K562 (cell line): Measurements from ENCODE around the gene FAM171A2. TPM values are rescaled to one million over a fixed set of nuclear protein-coding genes. Genes with fewer than 3 reads are reported as not detected.

Source experiments
- ATAC-seq: fragments of 200-7000 bp; cut with Tn5 transposase; 3 replicates; pipeline ENCODE4 v1.9.1; 2020; ENCODE audit warnings: moderate library complexity
- BruUV-seq: library from RNA; stranded (reverse); fragments of 400-500 nt; replicated peaks from 2 replicates; lab custom pipeline; 2021; lab: Mats Ljungman, UMichigan
- CTCF ChIA-PET: fragments of 300-600 bp; formaldehyde crosslinking; extraction: SDS; loops from one replicate; lab custom pipeline; 2021; ENCODE audit warnings: low intra/inter-chr PET ratio; lab: Yijun Ruan, JAX
- POLR2A ChIA-PET: fragments of 300-600, 350-650 bp; sonication (Branson Sonifier 250); formaldehyde crosslinking; extraction: SDS; loops from one replicate; lab custom pipeline; 2021; ENCODE audit warnings: antibody characterized with exemption, inconsistent platforms; lab: Yijun Ruan, JAX
- DNase-seq, 4 experiments: peaks; one replicate each; pipeline versions ENCODE4 v3.0.0 to v3.0.0-alpha.2; 2011 to 2018; ENCODE audit warnings: low spot score in 3 of 4, mixed read lengths in 3 of 4; ENCODE audit errors: extremely low read depth in 1 of 4
- FAIRE-seq: peaks from 2 replicates; lab custom pipeline; 2011; peaks lifted over from hg19 to GRCh38; lab: Jason Lieb, UNC
- H2AFZ ChIP-seq: 2 replicates; pipeline ENCODE4 v1.6.0; 2011; ENCODE audit warnings: low read depth, low read length, control low read depth, inconsistent platforms
- H3K27ac ChIP-seq: fragments of 200-600 bp; 3 replicates; pipeline ENCODE4 v1.8.0; 2011; ENCODE audit warnings: low read depth, mild to moderate bottlenecking, control low read depth, inconsistent platforms, low read length, moderate library complexity, mixed read lengths; ENCODE audit errors: extremely low read depth
- H3K27me3 ChIP-seq, 2 experiments: fragments of 300-600 bp in 1 of 2; 2 replicates in 1 of 2; 3 replicates in 1 of 2; pipeline versions ENCODE4 v1.6.0 to v1.8.0; 2011; ENCODE audit warnings: inconsistent platforms in 2 of 2, low read length in 2 of 2, mild to moderate bottlenecking in 1 of 2, mixed read lengths in 1 of 2, moderate library complexity in 1 of 2; ENCODE audit not compliant: control insufficient read depth in 2 of 2, insufficient read depth in 2 of 2
- H3K36me3 ChIP-seq: fragments of 300-600 bp; 3 replicates; pipeline ENCODE4 v1.8.0; 2011; ENCODE audit warnings: mild to moderate bottlenecking, low read length, inconsistent platforms; ENCODE audit not compliant: control insufficient read depth, insufficient read depth
- H3K4me1 ChIP-seq, 2 experiments: fragments of 200-600 bp in 1 of 2; replicated peaks in 1 of 2; 2 replicates in 1 of 2; 3 replicates in 1 of 2; pipeline versions ENCODE4 v1.5.1 to v1.8.0; 2011; ENCODE audit warnings: inconsistent platforms in 2 of 2, low read length in 2 of 2, mild to moderate bottlenecking in 1 of 2, mixed read lengths in 1 of 2, moderate library complexity in 1 of 2; ENCODE audit not compliant: control insufficient read depth in 2 of 2, insufficient read depth in 2 of 2
- H3K4me2 ChIP-seq: 2 replicates; pipeline ENCODE4 v1.6.1; 2011; ENCODE audit warnings: low read length, control low read depth, inconsistent platforms, mixed read lengths; ENCODE audit not compliant: insufficient read depth
- H3K4me3 ChIP-seq: fragments of 200-600 bp; sonication (generic), shearing (Covaris generic); 2 replicates; pipeline ENCODE4 v1.5.1; 2016; ENCODE audit warnings: control low read depth, inconsistent platforms
- H3K79me2 ChIP-seq: fragments of 200-600 bp; 3 replicates; pipeline ENCODE4 v1.8.0; 2011; ENCODE audit warnings: low read length, inconsistent platforms; ENCODE audit not compliant: control insufficient read depth, insufficient read depth
- H3K9ac ChIP-seq, 2 experiments: 2 replicates each; pipeline versions ENCODE4 v1.6.0 to v1.6.1; 2011; ENCODE audit warnings: low read depth in 2 of 2, low read length in 2 of 2, control low read depth in 1 of 2, inconsistent platforms in 1 of 2, mild to moderate bottlenecking in 1 of 2, mixed read lengths in 1 of 2; ENCODE audit not compliant: insufficient read depth in 1 of 2
- H3K9me1 ChIP-seq: one replicate; pipeline ENCODE4 v1.6.0; 2011; ENCODE audit warnings: inconsistent platforms, mild to moderate bottlenecking, low read length, moderate library complexity; ENCODE audit not compliant: control insufficient read depth, insufficient read depth
- H3K9me3 ChIP-seq: replicated peaks from 2 replicates; pipeline ENCODE4 v1.5.1; 2011; ENCODE audit warnings: low read depth, low read length, inconsistent platforms; ENCODE audit not compliant: control insufficient read depth, insufficient read depth
- H4K20me1 ChIP-seq: replicated peaks from 2 replicates; pipeline ENCODE4 v1.6.1; 2011; ENCODE audit warnings: low read length, inconsistent platforms, mixed read lengths; ENCODE audit not compliant: control insufficient read depth, insufficient read depth
- ETV5 ChIP-seq: sonication (generic); formaldehyde crosslinking; IDR thresholded peaks from 2 replicates; pipeline ENCODE4 v1.4.0; 2020; ENCODE audit warnings: low read depth, mild to moderate bottlenecking, missing genetic modification reagents
- FOXO4 ChIP-seq: fragments of 450-650 bp; formaldehyde crosslinking; IDR thresholded peaks from 2 replicates; pipeline ENCODE4 v1.4.0; 2020; ENCODE audit warnings: mild to moderate bottlenecking, moderate library complexity
- MEIS2 ChIP-seq: fragments of 450-650 bp; IDR thresholded peaks from 2 replicates; pipeline ENCODE4 v1.6.1; 2014; ENCODE audit warnings: mild to moderate bottlenecking; ENCODE audit not compliant: partially characterized antibody
- NRF1 ChIP-seq, 2 experiments: fragments of 450-650 bp; IDR thresholded peaks in 1 of 2; conservative IDR thresholded peaks in 1 of 2; 2 replicates each; pipeline ENCODE4 v1.6.1; 2014; ENCODE audit warnings: mild to moderate bottlenecking in 2 of 2
- RBM25 ChIP-seq: fragments of 200-400 bp; formaldehyde crosslinking; IDR thresholded peaks from 2 replicates; pipeline ENCODE4 v1.6.1; 2018; ENCODE audit warnings: low read length, low read depth, moderate library complexity; ENCODE audit not compliant: severe bottlenecking
- ZSCAN29 ChIP-seq: fragments of 450-650 bp; IDR thresholded peaks from 2 replicates; pipeline ENCODE4 v1.6.1; 2017
- WGBS: fragments of 100-300 bp; shearing (Covaris generic); methylation state at CpG from one replicate; pipeline ENCODE4 v1.1.6; 2016; ENCODE audit warnings: low coverage, mixed read lengths; ENCODE audit not compliant: insufficient coverage; ENCODE audit errors: missing lambda C conversion rate; 5-methylcytosine and 5-hydroxymethylcytosine counted together
- in situ Hi-C: fragments of 300-500 bp; cut with MboI; formaldehyde crosslinking; loops from 4 replicates; pipeline ENCODE4 v1.15.0; 2018; ENCODE audit warnings: inconsistent platforms, mixed read lengths
- intact Hi-C: fragments of 100-400 bp; cut with micrococcal nuclease; formaldehyde crosslinking; loops from 2 replicates; pipeline ENCODE4 v1.14.2; 2022
- polyA plus RNA-seq, 8 experiments: library from polyadenylated mRNA; depleted of rRNA in 4 of 8; stranded (reverse) in 5 of 8; unstranded in 3 of 8; fragments of >200 nt; fragmentation: Nextera tagmentation in 2 of 8; fragmentation: Illumina TruSeq in 1 of 8; extraction: Ambion mirVana in 2 of 8; extraction: Trizol in 1 of 8; gene quantifications; 2 replicates each; pipeline versions ENCODE4 v1.2.1 to v1.2.3, GENCODE V29; 2011 to 2014; ENCODE audit warnings: inconsistent platforms in 1 of 8, missing spikeins in 1 of 8
- total RNA-seq, 7 experiments: library from RNA; depleted of rRNA in 6 of 7; stranded (reverse); fragments of >200 nt in 6 of 7; fragmentation: Illumina TruSeq in 2 of 7; extraction: Trizol in 2 of 7; gene quantifications; 2 replicates each; pipeline versions ENCODE4 v1.2.1 to v1.2.3, GENCODE V29; 2011 to 2021; ENCODE audit warnings: low replicate concordance in 1 of 7
- TF ChIP-seq, protein P1 (sequence below), 2 experiments: IDR thresholded peaks in 1 of 2; conservative IDR thresholded peaks in 1 of 2; 2 replicates each; pipeline ENCODE4 v1.6.1; 2016; ENCODE audit warnings: low read depth in 2 of 2, mild to moderate bottlenecking in 1 of 2, missing compliant biosample characterization in 1 of 2, missing genetic modification characterization in 1 of 2, moderate library complexity in 1 of 2

FAM171A2 gene
- total and polyA plus RNA-seq, 9 of the 15 experiments (the other 6 are each of a cell fraction or from before 2014, with no cell fraction given) = 0.10 to 10.2 (median 2.0) TPM; not detected in 1

- 14% methylated on average over 5 of the region's 6 CpGs for WGBS
- BruUV-seq = no TSS peak
- Histone ChIP-seq H4K20me1 (peaks cover 9% of the 10 kb centered on the region), H2AFZ (no peak overlapping the region), H3K4me3 (no peak overlapping the region), H3K79me2 (no peaks in the 10 kb centered on the region), H3K27ac (no peak overlapping the region), H3K4me2 (no peak overlapping the region), H3K9me1 (no peaks in the 10 kb centered on the region), H3K27me3 (no peaks in the 10 kb centered on the region)
- ATAC-seq = no peak
- POLR2A ChIA-PET = interaction anchor here (0.7 to 2.4 kb wide), 2 partner anchors 8 to 308 kb away, joined by 3 to 15 read pairs; no protein-coding TSS in a partner anchor
- TF ChIP-seq MEIS2 (peak; percentile 34), ZSCAN29 (no peak), NRF1 (conservative IDR thresholded peaks at IDR 0.05 in 1 of 2, IDR thresholded peaks at IDR 0.05 in 1 of 2) (peak; percentile 47 to 61), ETV5 (CRISPR knock-in tag) (no peak), RBM25 (peak; percentile 32), FOXO4 (CRISPR knock-in tag) (no peak)
- TF ChIP-seq, protein P1, sequence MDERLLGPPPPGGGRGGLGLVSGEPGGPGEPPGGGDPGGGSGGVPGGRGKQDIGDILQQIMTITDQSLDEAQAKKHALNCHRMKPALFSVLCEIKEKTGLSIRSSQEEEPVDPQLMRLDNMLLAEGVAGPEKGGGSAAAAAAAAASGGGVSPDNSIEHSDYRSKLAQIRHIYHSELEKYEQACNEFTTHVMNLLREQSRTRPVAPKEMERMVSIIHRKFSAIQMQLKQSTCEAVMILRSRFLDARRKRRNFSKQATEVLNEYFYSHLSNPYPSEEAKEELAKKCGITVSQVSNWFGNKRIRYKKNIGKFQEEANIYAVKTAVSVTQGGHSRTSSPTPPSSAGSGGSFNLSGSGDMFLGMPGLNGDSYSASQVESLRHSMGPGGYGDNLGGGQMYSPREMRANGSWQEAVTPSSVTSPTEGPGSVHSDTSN (CRISPR knock-in tag; IDR thresholded peaks at IDR 0.05; ENCODE audit: low read depth) = no peak
- TF ChIP-seq, protein P1 (tag; conservative IDR thresholded peaks at IDR 0.05; ENCODE audit: low read depth) = peak; percentile 40; the same call in 1 of the 2 replicates
- TF ChIP-seq, all 486 proteins: peak for 4
- Histone ChIP-seq H3K9ac (peak overlapping the region in 1 of 2 experiments; percentile 69; a peak in 2 of 4 replicates), H3K9me3 (no peaks in the 10 kb centered on the region), H3K36me3 (no peaks in the 10 kb centered on the region), H3K4me1 (peaks cover 0 to 37% of the 10 kb centered on the region in 2 experiments; a peak in 3 of 5 replicates)
- FAIRE-seq = no peak
- DNase-seq = no peak
- CTCF ChIA-PET = no interaction called here
- intact Hi-C loops = no loop called here
- in situ Hi-C loops = no loop called here
Measured at GRCh38 chr17:44360144-44360533, 3.5 kb downstream of the FAM171A2 start.
